Measurements from ENCODE around the gene MGAT1. TPM values are rescaled to one million over a fixed set of nuclear protein-coding genes. Genes with fewer than 3 reads are reported as not detected.
"Not testable (repeated sequence)": the region's sequence is repeated elsewhere in the genome, so short reads cannot be mapped to it uniquely, and the experiment has no call there.

MGAT1 gene
- total RNA-seq, 2 experiments from 2014 or later: 122 to 128 TPM

GRCh38 chr5:180827374-180827773, 24.8 kb upstream of the MGAT1 start:
- CTCF ChIA-PET: interaction anchor here (1.6 kb wide), 1 partner anchor 17 kb away, joined by 3 read pairs; no protein-coding TSS in a partner anchor
- POLR2A ChIA-PET: not testable (repeated sequence)

- ChIA-PET POLR2A (interaction anchor here (1.0 kb wide), 1 partner anchor 15 kb away, joined by 3 read pairs; no protein-coding TSS in a partner anchor), CTCF (interaction anchor here (1.6 kb wide), 1 partner anchor 15 kb away, joined by 3 read pairs; no protein-coding TSS in a partner anchor)
Measured at GRCh38 chr5:180825768-180826525, 23.3 kb upstream of the MGAT1 start.

GRCh38 chr5:180824630-180825476, 22.2 kb upstream of the MGAT1 start:
- CTCF ChIA-PET: interaction anchor here (1.4 kb wide), 1 partner anchor 11 kb away, joined by 5 read pairs; no protein-coding TSS in a partner anchor
- POLR2A ChIA-PET: no interaction called here

- CTCF ChIA-PET: interaction anchor here (1.4 kb wide), 1 partner anchor 11 kb away, joined by 5 read pairs; no protein-coding TSS in a partner anchor
- POLR2A ChIA-PET: no interaction called here
Measured at GRCh38 chr5:180823940-180824629, 21.5 kb upstream of the MGAT1 start.

- CTCF ChIA-PET: interaction anchor here (1.4 kb wide), 1 partner anchor 10 kb away, joined by 5 read pairs; no protein-coding TSS in a partner anchor
Measured at GRCh38 chr5:180823346-180823745, 20.7 kb upstream of the MGAT1 start.

GRCh38 chr5:180821538-180821937, 18.9 kb upstream of the MGAT1 start:
- ChIA-PET POLR2A (no interaction called here), CTCF (no interaction called here)

More at GRCh38 chr5:180823346-180823745, 20.7 kb upstream of the MGAT1 start:
- POLR2A ChIA-PET: no interaction called here

GRCh38 chr5:180820788-180821321, 18.2 kb upstream of the MGAT1 start:
- ChIA-PET POLR2A (no interaction called here), CTCF (no interaction called here)

- ChIA-PET POLR2A (interaction anchor here (0.6 to 0.8 kb wide), 2 partner anchors 9 to 41 kb away, joined by 4 to 5 read pairs; no protein-coding TSS in a partner anchor), CTCF (no interaction called here)
Measured at GRCh38 chr5:180818677-180819341, 16.2 kb upstream of the MGAT1 start.

GRCh38 chr5:180817893-180818674, 15.5 kb upstream of the MGAT1 start:
- POLR2A ChIA-PET: interaction anchor here (0.6 to 0.8 kb wide), 2 partner anchors 8 to 42 kb away, joined by 4 to 5 read pairs; no protein-coding TSS in a partner anchor
- CTCF ChIA-PET: interaction anchor here (1.7 kb wide), 1 partner anchor 12 kb away, joined by 7 read pairs; no protein-coding TSS in a partner anchor

- CTCF ChIA-PET: interaction anchor here (0.6 to 1.7 kb wide), 3 partner anchors 12 to 28 kb away, joined by 3 to 7 read pairs (median 3); no protein-coding TSS in a partner anchor
- POLR2A ChIA-PET: interaction anchor here (1.9 kb wide), 1 partner anchor 14 kb away, joined by 5 read pairs; no protein-coding TSS in a partner anchor
Measured at GRCh38 chr5:180816608-180817534, 14.3 kb upstream of the MGAT1 start.

- ChIA-PET POLR2A (no interaction called here), CTCF (interaction anchor here (0.6 kb wide), 1 partner anchor 42 kb away, joined by 6 read pairs; no protein-coding TSS in a partner anchor)
Measured at GRCh38 chr5:180815293-180815917, 12.8 kb upstream of the MGAT1 start.

GRCh38 chr5:180813420-180813819, 10.8 kb upstream of the MGAT1 start:
- ChIA-PET CTCF (interaction anchor here (0.7 to 1.0 kb wide), 3 partner anchors 11 to 33 kb away, joined by 3 to 5 read pairs (median 4); no protein-coding TSS in a partner anchor), POLR2A (interaction anchor here (0.7 kb wide), 1 partner anchor 12 kb away, joined by 3 read pairs; no protein-coding TSS in a partner anchor)

- ChIA-PET CTCF (no interaction called here), POLR2A (no interaction called here)
Measured at GRCh38 chr5:180811623-180812124, 9.1 kb upstream of the MGAT1 start.

GRCh38 chr5:180810959-180811622, 8.5 kb upstream of the MGAT1 start:
- ChIA-PET POLR2A (interaction anchor here (0.8 to 3.6 kb wide), 5 partner anchors 9 to 50 kb away, joined by 3 to 28 read pairs (median 5); partner anchors contain the start of genes MGAT1 and ZFP62), CTCF (interaction anchor here (1.2 kb wide), 1 partner anchor 15 kb away, joined by 3 read pairs; no protein-coding TSS in a partner anchor)

All from activated CD8-positive, alpha-beta memory T cell treated with anti-CD3 and anti-CD28 coated beads for 36 hours (primary cell).